ENCODE results near the gene LRRC26. TPM values are rescaled to one million over a fixed set of nuclear protein-coding genes. Genes with fewer than 3 reads are reported as not detected.

Gene LRRC26
- total and polyA plus RNA-seq, 2 of the 13 experiments (the other 11 are each of a cell fraction or from before 2014, with no cell fraction given), result not detected

DNA sequence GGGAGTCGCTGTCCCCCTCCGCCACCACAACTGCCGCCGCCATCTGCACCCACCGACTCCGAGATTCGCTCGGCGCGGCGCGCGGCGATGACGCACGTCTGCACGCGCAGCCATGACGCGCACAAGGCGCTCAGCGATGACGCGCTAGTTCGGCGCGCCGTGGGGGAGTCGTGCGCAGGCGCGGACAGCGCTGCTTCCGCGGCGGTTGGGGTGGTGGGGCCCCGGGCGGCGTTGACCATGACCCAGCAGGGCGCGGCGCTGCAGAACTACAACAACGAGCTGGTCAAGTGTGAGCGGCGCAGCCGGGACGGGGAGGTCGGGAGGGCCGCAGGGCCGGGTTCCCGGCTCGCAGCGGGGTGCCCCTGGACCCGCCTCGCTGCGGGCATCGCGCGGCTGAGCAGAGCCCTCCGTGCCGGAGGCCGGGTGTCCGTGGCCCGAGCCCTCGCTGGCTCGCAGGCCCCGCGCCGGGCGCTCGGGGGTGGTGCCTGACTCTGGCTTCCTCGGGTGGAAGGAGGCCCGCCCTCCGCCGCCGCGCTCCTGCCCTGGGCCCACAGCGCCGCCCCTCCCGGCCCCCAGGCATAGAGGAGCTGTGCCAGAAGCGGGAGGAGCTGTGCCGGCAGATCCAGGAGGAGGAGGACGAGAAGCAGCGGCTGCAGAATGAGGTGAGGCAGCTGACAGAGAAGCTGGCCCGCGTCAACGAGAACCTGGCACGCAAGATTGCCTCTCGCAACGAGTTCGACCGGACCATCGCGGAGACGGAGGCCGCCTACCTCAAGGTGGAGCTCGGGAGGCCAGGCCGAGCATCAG lies 18.8 kb upstream of the LRRC26 start, which contains the start of the genes ANAPC2 and SSNA1 (continued):
- TF ChIP-seq, protein P1, sequence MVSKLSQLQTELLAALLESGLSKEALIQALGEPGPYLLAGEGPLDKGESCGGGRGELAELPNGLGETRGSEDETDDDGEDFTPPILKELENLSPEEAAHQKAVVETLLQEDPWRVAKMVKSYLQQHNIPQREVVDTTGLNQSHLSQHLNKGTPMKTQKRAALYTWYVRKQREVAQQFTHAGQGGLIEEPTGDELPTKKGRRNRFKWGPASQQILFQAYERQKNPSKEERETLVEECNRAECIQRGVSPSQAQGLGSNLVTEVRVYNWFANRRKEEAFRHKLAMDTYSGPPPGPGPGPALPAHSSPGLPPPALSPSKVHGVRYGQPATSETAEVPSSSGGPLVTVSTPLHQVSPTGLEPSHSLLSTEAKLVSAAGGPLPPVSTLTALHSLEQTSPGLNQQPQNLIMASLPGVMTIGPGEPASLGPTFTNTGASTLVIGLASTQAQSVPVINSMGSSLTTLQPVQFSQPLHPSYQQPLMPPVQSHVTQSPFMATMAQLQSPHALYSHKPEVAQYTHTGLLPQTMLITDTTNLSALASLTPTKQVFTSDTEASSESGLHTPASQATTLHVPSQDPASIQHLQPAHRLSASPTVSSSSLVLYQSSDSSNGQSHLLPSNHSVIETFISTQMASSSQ (IDR thresholded peaks at IDR 0.05; ENCODE audit: low read depth), result no peak
- TF ChIP-seq, protein P1 (CRISPR knock-in tag; IDR thresholded peaks at IDR 0.05; ENCODE audit: borderline replicate concordance), result peak; percentile 74; the same call in 1 of the 2 replicates
- TF ChIP-seq ZNF451 (CRISPR knock-in tag; IDR thresholded peaks at IDR 0.05) (peak; percentile 89), RAD21 (CRISPR knock-in tag; IDR thresholded peaks at IDR 0.05) (peak; percentile 92), ZNF790 (CRISPR knock-in tag; IDR thresholded peaks at IDR 0.05; ENCODE audit: borderline replicate concordance) (0 out of 2 replicates have a peak, but pooled peaks have one; percentile 32), ZFP41 (CRISPR knock-in tag; IDR thresholded peaks at IDR 0.05; ENCODE audit: borderline replicate concordance) (peak; percentile 88; the same call in 1 of the 2 replicates), U2AF1 (optimal IDR thresholded peaks at IDR 0.05; ENCODE audit: low read depth, low read length) (no peak), HDAC6 (IDR thresholded peaks at IDR 0.05; ENCODE audit: low read depth, low read length) (no peak), ZNF256 (CRISPR knock-in tag; conservative IDR thresholded peaks at IDR 0.05) (peak; percentile 53; the same call in 1 of the 2 replicates), TCF7L2 (IDR thresholded peaks at IDR 0.05; ENCODE audit: low read depth, low read length) (no peak), HMG20A (CRISPR knock-in tag; IDR thresholded peaks at IDR 0.05; ENCODE audit: borderline replicate concordance) (no peak; the same call in 1 of the 2 replicates), MED1 (CRISPR knock-in tag; IDR thresholded peaks at IDR 0.05) (peak; percentile 80), ZNF549 (CRISPR knock-in tag; IDR thresholded peaks at IDR 0.05) (no peak), IKZF1 (IDR thresholded peaks at IDR 0.05) (no peak), RFX5 (IDR thresholded peaks at IDR 0.05; ENCODE audit: low read depth, low read length) (0 out of 2 replicates have a peak, but pooled peaks have one; percentile 46), TOPORS (CRISPR knock-in tag; IDR thresholded peaks at IDR 0.05) (peak; percentile 95), XRCC5 (optimal IDR thresholded peaks at IDR 0.05; ENCODE audit: low read length) (peak; percentile 13), NFYB (CRISPR knock-in tag; IDR thresholded peaks at IDR 0.05) (peak; percentile 55), MIER2 (CRISPR knock-in tag; IDR thresholded peaks at IDR 0.05) (peak; percentile 71), NFRKB (IDR thresholded peaks at IDR 0.05) (no peak)
- TF ChIP-seq, protein P2, sequence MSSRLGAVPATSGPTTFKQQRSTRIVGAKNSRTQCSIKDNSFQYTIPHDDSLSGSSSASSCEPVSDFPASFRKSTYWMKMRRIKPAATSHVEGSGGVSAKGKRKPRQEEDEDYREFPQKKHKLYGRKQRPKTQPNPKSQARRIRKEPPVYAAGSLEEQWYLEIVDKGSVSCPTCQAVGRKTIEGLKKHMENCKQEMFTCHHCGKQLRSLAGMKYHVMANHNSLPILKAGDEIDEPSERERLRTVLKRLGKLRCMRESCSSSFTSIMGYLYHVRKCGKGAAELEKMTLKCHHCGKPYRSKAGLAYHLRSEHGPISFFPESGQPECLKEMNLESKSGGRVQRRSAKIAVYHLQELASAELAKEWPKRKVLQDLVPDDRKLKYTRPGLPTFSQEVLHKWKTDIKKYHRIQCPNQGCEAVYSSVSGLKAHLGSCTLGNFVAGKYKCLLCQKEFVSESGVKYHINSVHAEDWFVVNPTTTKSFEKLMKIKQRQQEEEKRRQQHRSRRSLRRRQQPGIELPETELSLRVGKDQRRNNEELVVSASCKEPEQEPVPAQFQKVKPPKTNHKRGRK (CRISPR knock-in tag; IDR thresholded peaks at IDR 0.05), result no peak
- TF ChIP-seq, protein P3, sequence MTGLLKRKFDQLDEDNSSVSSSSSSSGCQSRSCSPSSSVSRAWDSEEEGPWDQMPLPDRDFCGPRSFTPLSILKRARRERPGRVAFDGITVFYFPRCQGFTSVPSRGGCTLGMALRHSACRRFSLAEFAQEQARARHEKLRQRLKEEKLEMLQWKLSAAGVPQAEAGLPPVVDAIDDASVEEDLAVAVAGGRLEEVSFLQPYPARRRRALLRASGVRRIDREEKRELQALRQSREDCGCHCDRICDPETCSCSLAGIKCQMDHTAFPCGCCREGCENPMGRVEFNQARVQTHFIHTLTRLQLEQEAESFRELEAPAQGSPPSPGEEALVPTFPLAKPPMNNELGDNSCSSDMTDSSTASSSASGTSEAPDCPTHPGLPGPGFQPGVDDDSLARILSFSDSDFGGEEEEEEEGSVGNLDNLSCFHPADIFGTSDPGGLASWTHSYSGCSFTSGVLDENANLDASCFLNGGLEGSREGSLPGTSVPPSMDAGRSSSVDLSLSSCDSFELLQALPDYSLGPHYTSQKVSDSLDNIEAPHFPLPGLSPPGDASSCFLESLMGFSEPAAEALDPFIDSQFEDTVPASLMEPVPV (CRISPR knock-in tag; IDR thresholded peaks at IDR 0.05), result peak; percentile 76; the same call in 1 of the 2 replicates
- TF ChIP-seq, protein P4, sequence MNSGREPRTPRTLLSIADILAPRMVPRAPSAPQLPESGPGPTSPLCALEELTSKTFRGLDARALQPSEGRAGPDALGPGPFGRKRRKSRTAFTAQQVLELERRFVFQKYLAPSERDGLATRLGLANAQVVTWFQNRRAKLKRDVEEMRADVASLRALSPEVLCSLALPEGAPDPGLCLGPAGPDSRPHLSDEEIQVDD (CRISPR knock-in tag; IDR thresholded peaks at IDR 0.05; ENCODE audit: borderline replicate concordance), result 0 out of 2 replicates have a peak, but pooled peaks have one; percentile 50

All from HepG2 (cell line).